HG02938 (cell line): Measurements from ENCODE around the gene EFEMP1.
A peak's percentile ranks its signal among the peaks of the same experiment; 100 is the strongest.

ENCODE experiments used
- ATAC-seq: cut with Tn5 transposase; IDR thresholded peaks from one replicate; pipeline ENCODE4 v1.9.1; 2021; ENCODE audit warnings: mild to moderate bottlenecking, moderate library complexity; ENCODE audit not compliant: unreplicated experiment

The EFEMP1 gene, protein sequence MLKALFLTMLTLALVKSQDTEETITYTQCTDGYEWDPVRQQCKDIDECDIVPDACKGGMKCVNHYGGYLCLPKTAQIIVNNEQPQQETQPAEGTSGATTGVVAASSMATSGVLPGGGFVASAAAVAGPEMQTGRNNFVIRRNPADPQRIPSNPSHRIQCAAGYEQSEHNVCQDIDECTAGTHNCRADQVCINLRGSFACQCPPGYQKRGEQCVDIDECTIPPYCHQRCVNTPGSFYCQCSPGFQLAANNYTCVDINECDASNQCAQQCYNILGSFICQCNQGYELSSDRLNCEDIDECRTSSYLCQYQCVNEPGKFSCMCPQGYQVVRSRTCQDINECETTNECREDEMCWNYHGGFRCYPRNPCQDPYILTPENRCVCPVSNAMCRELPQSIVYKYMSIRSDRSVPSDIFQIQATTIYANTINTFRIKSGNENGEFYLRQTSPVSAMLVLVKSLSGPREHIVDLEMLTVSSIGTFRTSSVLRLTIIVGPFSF

DNA sequence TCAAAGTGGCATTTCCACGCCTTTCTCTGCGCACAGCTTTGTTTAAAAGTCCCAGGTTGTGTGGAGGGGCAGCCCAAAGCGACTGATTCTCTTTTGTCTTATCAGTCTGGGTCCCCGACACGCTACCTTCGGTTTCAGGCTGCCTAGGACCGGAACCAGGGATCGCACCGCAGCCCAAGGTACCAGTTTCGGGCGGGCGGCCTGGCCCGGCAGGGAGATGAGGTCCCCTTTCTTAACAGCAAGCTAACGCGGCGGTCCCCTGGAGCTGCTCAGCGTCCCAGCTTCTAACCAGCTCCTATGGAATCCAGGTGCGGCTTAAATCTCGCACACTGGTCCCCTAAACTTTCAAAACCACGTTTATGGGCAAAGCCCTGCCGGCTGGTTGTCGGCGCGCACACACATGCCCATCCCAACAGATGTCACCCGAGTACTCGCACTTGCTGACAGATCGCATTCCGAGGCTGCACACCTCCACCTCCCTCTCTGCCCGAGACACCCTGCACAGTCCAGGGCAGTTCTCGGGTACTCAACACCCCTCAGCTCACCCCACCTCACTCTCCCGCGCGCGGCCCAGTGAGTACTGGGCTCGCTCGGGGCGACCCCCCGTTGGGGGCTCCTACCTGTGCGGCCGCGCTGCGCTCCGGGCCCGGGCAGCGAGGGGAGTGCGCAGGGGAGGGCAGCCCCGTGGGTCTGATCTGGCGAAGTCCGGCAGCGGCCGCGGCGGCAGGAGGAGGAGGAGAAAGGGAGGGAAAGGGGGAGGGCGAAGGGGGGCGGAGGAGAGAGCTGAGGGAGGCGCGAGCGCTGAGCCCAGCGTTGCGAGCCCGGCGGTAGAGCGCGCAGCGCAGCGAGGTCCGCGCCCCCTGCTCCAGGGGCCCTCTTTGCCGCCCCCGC, at the start of gene EFEMP1:
Gene EFEMP1 (minus strand): TSS at position 692 of the 891 bp plus-strand sequence. CDS start 1,342 bp downstream, outside the sequence.
- peak; percentile 78 for ATAC-seq

DNA sequence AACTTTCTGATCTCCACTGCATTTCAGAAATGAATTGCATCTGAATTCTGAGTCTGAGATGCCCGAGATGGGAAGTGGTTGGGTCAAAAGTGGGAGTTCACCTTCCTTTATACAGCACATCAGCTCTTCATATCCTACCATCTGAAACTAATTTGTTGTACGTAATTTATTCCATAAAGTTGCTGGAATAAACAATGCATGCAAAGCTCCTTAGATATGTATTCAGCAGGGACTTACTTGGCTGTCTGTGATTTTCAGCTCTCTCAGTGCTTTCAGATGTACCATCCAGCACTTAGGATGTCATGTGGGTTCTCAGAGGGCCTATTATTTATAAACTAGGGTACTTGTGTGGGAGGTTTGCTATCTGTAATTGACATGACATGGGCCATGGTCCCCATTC, 46.9 kb upstream of the EFEMP1 start:
- ATAC-seq = no peak

DNA sequence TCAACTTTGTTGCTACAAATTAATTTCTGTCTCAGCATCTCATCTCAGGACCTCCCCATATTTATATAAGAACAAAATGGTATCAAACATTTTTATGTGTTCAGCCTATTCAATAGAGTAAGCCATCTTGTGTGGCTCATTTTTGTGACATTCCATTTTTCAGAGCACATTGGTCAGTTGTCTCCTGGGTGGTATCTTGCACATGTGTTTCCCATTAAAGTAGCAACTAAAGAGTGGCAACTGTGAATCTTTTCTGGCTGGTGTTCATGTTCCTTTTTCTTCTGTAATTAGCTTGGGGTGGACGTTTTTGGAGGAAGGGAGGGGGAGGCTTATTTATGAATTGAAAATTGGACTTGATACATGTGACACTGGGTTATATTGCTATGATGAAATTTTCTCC, 45.4 kb upstream of the EFEMP1 start:
- no peak for ATAC-seq

DNA sequence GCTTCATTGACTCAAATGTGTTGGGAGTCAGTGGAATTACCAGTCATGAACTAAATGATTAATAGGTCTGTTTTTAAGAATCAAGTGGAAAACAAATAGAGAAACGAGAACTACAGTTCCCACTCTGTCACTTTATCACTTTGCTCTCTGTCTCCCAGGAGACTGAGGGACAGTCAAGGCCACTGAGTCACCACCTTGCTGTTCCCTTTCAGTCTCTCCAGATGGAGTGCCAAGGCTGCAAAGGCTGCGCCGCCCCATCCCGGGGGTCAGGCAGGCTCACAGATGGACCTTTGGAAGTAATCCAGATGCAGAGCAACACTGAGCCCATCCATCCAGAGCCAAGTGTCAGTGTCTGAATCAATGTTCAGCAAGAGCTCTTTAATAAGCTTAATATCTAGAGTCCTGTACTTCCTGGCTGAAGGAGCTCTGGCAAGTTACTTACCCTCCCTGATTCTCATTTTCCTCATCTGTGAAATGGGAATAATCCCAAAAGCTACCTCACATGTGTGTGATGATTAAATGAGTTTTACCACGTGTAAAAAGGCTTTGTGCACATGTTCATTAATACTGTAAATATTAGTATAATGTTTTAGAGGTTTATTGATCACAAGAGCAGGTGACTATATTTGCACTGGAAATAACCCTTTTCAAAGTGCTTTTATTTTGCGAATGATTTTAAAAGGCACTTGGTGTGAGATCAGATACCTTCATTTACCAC, 43.0 kb upstream of the EFEMP1 start:
- ATAC-seq = no peak

DNA sequence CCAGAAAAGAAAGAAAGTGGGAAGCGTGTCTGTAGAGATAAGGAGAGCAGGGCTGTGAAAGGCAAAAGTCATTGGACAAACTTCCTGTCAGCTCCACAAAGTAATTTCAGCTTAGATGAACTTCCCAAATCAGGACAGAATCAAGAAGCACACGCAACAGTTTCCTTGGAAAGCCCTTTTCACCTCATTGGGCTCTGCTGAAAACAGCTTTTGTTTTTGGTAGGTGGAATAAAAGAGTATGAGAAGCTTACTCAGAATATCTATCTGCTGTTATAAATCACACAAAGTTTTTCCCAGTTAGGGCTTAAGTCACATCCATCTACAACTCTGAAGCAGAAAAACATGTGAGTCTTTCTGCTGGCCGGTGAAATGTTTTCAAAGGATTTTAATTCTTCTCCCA, 42.4 kb upstream of the EFEMP1 start:
- ATAC-seq = no peak

DNA sequence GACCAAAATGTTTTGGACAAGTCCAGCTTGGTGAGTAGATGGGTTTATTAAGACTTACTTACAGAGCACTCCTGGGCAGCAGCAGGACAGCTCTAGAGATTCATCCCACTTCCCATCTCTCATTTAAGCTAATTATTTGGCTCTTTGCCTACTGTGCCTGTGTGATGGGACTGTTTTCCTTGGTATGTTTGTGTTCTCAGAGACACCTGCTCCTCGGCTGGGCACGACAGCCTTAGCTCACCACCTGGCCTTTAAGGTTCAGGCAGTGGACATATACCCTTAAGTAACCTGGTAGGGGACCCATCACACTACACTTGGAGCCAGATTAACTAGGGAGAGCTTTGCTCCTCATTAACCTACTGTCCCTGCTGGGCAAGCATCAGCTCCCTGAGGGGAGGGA, 41.7 kb upstream of the EFEMP1 start:
- no peak for ATAC-seq

DNA sequence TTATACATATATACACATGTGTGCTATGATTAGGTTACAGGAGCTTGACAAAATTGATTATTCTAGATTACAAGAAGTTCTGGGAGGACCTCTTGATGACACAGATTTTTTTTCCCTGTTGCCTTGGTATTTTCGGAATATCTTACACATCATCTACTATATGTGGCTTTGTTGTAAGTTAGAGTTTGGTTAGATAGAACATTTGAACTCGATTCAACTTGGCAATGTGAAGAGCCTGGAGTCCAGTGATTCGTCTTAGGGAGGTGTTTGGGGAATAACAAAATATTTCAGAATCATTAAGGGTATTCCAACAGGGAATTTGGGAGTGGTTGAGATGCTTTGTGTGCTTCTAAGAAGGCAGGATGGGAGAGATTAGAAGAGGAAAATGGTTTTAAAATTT, 39.3 kb upstream of the EFEMP1 start:
- ATAC-seq = no peak

DNA sequence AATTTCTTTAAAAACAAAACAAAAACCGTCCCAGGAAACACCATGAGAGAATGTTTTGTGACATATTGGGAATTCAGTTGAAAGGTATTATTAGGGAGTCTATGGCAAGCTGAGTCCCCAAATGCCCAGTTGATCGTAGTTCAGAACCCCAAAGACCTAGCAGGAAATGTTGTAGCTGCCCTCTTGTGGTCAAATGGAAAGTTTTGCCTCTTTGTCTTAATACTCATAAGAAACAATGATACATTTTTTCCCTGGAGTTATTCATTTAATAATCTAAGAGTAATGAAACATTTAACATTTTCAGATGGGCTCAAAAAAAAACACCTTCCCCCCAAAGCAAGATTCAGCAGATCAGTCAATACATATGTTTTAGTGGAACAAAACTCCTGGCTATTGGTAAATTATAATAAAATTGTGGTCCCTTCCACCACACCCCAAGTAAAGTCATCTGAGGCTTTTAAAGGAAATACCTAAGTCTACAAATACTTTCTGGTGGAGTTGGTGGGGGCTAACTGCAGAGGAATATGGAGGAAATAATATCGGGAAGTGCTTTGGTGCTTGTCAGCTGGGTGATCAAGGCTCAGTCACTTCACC, 37.8 kb upstream of the EFEMP1 start:
- ATAC-seq = peak; percentile 61

DNA sequence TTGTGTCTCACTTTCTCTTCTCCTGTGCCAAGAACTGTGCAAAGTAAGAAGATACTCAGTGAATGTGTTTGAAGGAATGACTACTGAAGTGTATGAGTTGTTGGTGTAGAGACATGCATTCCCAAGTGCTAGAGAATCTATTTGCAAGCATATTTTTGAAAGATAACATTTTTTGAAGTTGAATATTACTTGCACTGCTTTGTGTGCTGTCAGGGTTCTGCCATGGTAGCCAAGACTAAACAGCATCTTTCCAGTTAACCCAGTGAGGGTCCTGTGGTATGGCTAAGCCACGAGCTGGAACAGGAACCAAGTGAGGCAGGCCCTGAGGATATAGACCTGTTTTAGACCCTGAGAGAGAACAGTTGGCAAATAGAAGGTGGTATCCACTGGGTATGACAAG, 35.2 kb upstream of the EFEMP1 start:
- no peak for ATAC-seq

DNA sequence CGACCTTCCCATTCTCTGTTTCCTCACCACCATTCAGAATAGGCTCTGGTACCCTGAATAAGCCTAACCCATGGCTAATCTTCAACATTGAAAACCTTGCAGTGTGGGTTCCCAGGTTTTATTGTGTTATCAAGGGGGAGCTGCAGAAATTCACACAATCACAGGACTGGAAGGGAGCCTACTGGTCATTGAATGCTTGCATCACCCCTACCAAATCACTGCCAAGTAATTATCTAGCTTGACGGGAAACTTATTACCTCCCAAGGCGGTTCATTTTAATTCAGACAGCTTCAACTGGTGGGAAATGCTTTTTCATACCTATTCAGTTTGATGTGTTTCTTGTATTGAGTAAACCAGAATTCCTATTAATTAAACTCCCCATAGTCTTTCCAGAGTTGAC, 33.6 kb upstream of the EFEMP1 start:
- no peak for ATAC-seq

DNA sequence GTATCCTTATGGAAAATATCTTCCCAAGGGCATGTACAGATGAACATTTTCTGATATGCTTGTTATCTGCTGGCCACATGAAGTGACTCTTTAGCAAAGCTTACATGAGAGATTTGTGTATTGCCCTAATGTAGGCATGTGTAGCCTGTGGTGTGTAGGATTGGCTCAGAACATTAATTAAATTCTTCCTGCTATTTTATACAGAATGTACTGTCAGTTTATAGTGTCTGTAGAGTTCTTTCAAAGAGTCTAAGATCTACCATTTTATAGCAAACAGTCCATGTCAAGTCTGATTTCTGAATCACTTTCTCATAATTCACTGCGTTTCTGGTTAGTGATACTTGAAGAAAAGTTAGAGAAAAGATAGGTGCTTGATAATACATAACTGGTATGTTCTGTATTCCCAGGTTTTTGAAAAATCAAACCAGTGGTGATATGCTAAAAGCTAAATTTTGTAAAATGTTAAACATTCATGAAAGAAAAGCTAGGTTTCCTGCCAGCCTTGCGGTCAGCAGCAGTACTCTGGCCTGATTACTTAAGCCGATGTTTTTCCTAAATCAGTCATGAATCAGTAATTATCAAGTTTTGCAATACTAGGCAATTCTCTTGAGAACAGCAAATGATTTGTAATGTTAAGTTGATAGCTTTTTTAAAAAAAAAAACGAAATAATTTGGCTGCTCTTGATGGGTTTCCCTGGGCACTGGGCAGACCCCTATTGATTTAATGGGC, 30.9 kb upstream of the EFEMP1 start:
- ATAC-seq = no peak

DNA sequence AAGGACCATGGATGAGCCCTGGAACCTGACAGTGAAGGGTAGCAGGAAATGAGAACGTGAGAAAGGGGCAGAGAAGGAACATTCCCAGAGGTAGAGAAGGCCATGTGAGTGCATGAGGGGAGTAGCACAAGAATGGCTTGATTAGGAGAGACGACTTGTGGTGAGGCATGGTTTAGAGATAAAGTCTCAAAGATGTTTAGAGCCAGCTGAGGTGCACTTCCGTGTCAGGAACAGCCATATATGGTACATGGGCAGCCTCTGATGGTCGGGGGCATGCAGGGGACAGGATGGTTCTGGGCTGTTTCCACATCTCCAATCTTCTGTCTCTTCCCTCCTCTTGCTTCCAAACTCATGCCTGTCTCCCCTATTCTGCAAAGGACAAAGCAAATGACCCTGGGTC, 28.8 kb upstream of the EFEMP1 start:
- no peak for ATAC-seq

DNA sequence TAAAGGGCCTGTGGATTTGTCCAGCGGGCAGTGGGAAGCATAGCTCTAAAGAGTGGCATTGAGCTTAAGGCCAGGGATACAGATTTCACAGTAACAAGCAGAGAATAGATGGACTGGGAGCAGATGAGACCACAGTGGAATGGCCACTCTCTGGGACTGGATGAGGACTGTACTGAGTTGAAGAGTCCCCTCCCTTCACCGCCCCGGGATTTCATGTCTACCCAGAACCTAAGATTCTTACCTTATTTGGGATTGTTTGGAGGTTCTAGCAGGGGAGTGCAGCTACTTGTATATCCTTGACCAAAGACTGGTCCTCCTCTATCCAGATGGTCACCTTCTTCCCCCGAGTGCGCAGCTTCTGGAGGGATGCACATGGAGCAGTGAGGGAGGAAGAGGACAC, 28.0 kb upstream of the EFEMP1 start:
- ATAC-seq = no peak

DNA sequence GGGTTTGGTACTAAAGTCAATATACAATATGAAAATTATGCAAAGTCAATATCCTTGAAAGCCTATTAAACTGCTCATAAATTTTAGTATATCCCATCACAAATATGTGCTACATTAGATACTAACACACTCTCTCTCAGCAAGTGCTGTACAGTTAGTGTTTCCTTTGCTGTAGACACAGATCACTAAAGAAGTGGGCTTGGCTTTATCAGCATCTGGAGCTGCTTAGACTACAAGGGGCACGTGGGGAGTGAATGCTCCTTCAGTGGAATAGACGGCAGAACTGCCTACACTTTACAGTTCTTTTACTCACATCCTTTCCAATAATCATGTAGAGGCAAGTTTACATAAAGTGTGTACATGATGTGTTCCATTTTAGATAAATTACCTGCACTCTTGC, 26.0 kb upstream of the EFEMP1 start:
- no peak for ATAC-seq

DNA sequence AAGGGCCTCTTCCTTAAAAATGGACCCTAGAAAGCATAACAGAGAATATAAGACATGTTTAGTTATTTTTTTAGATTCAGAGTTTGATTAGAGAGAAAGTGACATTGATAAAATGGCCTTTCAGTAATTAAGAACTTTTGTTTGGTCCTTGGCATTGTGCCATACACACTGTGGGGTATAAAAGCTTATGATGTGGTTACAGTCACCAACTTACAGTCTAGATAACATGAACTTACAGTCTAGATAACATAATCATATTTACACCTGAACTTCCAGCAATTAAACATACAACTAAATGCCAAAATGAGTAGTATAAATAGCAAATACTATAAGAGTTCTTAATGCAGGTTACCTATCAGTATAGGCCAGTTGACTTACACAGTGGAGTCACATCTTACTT, 25.6 kb upstream of the EFEMP1 start:
- ATAC-seq = no peak

DNA sequence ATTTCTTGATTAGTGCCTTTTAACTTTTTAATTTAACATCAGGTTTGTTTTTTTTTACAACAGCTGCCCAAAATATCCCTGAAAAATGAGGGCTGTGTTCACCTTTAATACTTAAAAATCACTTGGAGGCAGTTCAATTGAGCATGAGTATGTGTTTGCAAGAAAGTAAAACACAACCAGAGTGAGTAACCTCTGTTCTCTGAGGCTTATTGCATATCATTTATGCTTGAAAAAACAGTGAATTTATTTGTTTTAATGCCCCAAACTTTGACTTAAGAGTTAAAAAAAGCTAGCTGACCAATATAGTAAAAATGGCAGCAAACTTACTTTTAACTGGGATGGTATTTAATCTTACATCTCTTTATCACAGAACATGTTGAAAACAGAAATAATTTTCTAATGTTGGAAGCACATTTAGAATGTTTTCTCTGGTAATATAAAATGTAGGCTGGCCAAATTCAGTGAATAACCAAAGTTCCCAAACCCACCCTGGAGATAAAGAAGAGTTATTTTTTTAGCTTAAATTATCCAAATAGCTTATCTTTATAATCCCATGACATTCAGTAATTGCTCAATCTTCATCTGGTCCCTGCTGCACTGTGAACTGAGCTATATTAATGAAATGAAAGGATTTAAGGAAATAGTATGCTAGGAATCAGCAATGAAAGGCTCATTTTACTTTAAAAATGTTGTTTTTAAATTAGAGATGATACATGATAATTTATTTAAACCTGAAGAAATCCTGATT, 24.8 kb upstream of the EFEMP1 start:
- no peak for ATAC-seq

DNA sequence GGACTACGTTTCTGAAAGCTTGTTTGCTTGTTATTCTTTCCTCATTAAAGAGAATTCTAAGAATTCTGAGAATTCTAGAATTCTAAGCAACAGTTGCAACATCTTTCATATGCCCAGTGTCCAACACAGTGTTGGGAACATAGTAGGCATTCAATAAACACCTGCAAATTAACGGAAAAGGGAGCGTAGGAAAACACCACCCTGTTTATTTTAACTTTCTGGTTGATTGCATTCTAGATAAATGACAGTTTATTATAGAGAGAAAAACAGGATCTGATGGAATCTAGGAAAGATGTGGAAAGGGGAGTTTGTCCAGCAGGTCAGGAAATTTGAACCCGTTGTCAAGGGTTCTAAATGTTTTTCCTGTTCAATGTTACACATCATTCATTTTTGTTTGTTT, 24.2 kb upstream of the EFEMP1 start:
- no peak for ATAC-seq

DNA sequence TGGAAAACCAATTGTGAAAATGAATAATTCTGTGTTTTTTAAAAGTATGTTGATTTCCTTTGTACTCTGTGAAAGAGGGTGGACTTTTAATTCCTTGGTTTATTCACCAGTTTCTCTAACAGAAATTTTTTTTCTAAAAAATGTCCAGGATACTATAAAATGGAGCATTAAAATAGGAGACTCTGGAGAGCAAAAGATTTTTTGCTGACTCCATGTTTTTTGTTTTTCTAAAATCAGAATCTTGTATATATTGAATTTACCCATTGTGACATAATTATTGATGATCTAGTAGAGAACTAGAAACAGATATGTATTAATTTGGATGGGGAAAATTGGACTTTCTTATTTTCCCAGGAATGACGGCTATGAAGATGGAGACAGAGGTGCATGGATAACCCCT, 23.2 kb upstream of the EFEMP1 start:
- no peak for ATAC-seq

DNA sequence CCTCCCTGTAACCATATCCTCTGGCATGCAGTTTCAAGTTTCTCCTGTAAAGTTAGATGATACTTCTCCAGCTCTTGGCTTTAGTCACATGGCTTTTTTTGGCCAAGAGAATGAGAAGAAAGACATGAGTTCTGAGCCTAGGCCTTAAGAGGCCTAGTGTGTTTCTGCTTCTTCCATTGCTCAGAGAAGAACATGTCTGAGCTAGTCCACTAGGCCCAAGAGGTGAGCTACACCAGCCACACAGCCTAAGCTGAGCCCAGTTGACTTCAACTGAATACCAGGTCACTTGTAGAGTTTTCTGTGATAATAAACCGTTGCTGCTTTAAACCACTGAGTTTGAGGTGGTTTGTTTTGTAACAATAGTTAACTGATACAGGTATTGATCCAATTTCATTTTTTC, 19.9 kb upstream of the EFEMP1 start:
- ATAC-seq = no peak

DNA sequence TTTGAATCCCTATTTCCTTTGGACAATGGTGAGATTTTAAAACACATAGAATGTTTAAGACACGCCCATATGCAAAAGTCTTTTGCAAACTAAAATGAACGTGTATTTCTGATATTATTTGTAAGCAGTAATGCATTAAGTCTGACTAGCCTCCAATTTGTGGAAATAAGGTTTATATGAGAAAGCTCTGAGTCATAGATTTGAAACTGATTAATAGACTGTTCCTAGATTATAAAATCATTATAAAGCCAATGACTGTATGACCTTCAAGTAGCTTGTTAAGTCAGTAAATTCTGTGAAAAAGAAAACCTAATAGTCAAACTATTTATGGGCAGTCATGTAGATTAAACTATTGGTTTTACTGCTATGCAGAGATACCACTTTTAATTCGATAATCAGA, 12.8 kb upstream of the EFEMP1 start:
- no peak for ATAC-seq
